T-cell (primary cell): Measurements from ENCODE around the gene SLC1A7. TPM values are rescaled to one million over a fixed set of nuclear protein-coding genes. Genes with fewer than 3 reads are reported as not detected.

Experiments used
- ATAC-seq, 4 experiments: fragments of 200-7000 bp in 3 of 4; fragments of 150-1000 bp in 1 of 4; cut with Tn5 transposase; replicated peaks in 1 of 4; 1 replicate in 3 of 4; 2 replicates in 1 of 4; pipeline ENCODE4 v1.10.0; 2021; ENCODE audit warnings: moderate library complexity in 3 of 4, mild to moderate bottlenecking in 2 of 4, moderate number of reproducible peaks in 1 of 4
- CTCF ChIA-PET, 2 donors: fragments of 300-600 bp; sonication (Branson Sonifier 250); formaldehyde crosslinking; loops; one replicate each; lab custom pipeline; 2022; ENCODE audit warnings: antibody characterized with exemption in 2 of 2; lab: Charles Lee
- POLR2A ChIA-PET, 2 donors: fragments of 300-600 bp; sonication (Branson Sonifier 250); formaldehyde crosslinking; loops; one replicate each; lab custom pipeline; 2022; ENCODE audit warnings: antibody characterized with exemption in 2 of 2; lab: Charles Lee
- DNase-seq, 35 experiments: peaks; one replicate each; pipeline versions ENCODE4 v3.0.0 to v3.0.0-alpha.2; 2013 to 2023
- H3K27ac ChIP-seq: one replicate; pipeline ENCODE4 v1.5.1; 2013; ENCODE audit warnings: low read length
- H3K27me3 ChIP-seq, 2 experiments: replicated peaks in 1 of 2; 1 replicate in 1 of 2; 2 replicates in 1 of 2; pipeline versions ENCODE4 v1.6.1 to v1.7.0; 2013; ENCODE audit warnings: low read length in 1 of 2, mixed read lengths in 1 of 2; ENCODE audit not compliant: control insufficient read depth in 2 of 2, insufficient read depth in 2 of 2; ENCODE audit errors: extremely low read depth in 1 of 2
- H3K36me3 ChIP-seq, 2 donors: 1 replicate in 1 of 2; 2 replicates in 1 of 2; pipeline versions ENCODE4 v1.6.1 to v1.7.0; 2013; ENCODE audit warnings: low read length in 1 of 2; ENCODE audit not compliant: control insufficient read depth in 2 of 2, insufficient read depth in 1 of 2; ENCODE audit errors: extremely low read depth in 1 of 2
- H3K4me1 ChIP-seq, 2 experiments: 1 replicate in 1 of 2; 2 replicates in 1 of 2; pipeline versions ENCODE4 v1.6.1 to v1.7.0; 2013; ENCODE audit warnings: low read length in 2 of 2, mixed read lengths in 1 of 2; ENCODE audit not compliant: insufficient read depth in 2 of 2, control insufficient read depth in 1 of 2; ENCODE audit errors: extremely low read depth in 1 of 2
- H3K4me3 ChIP-seq, 2 donors: 1 replicate in 1 of 2; 2 replicates in 1 of 2; pipeline versions ENCODE4 v1.5.1 to v1.7.0; 2013; ENCODE audit warnings: mild to moderate bottlenecking in 2 of 2, low read length in 1 of 2, moderate library complexity in 1 of 2; ENCODE audit not compliant: control insufficient read depth in 1 of 2; ENCODE audit errors: extremely low read depth in 1 of 2
- H3K9me3 ChIP-seq: 2 replicates; pipeline ENCODE4 v1.7.0; 2013
- H3K27ac Mint-ChIP-seq, 2 donors: one replicate each; pipeline ENCODE4 v1.8.0; 2020 to 2021; ENCODE audit warnings: mild to moderate bottlenecking in 2 of 2, mixed read lengths in 2 of 2
- H3K27me3 Mint-ChIP-seq, 2 donors: one replicate each; pipeline ENCODE4 v1.8.0; 2021 to 2022; ENCODE audit warnings: mixed read lengths in 2 of 2
- H3K36me3 Mint-ChIP-seq: one replicate; pipeline ENCODE4 v1.8.0; 2021; ENCODE audit warnings: mixed read lengths
- H3K4me1 Mint-ChIP-seq, 3 donors: one replicate each; pipeline ENCODE4 v1.8.0; 2020 to 2022; ENCODE audit warnings: mixed read lengths in 3 of 3, mild to moderate bottlenecking in 1 of 3
- H3K4me3 Mint-ChIP-seq, 3 donors: one replicate each; pipeline ENCODE4 v1.8.0; 2020 to 2022; ENCODE audit warnings: mild to moderate bottlenecking in 3 of 3, mixed read lengths in 3 of 3, moderate library complexity in 3 of 3
- H3K9me3 Mint-ChIP-seq, 3 donors: one replicate each; pipeline ENCODE4 v1.8.0; 2020 to 2022; ENCODE audit warnings: mixed read lengths in 3 of 3
- WGBS: methylation state at CpG from one replicate; pipeline ENCODE4 v1.1.5; 2013; ENCODE audit warnings: missing lambda C conversion rate; ENCODE audit not compliant: insufficient coverage; 5-methylcytosine and 5-hydroxymethylcytosine counted together
- total RNA-seq, 35 experiments: library from RNA in 6 of 35; stranded (reverse) in 6 of 35; fragments of 120-200 nt in 1 of 35; gene quantifications; one replicate each; pipeline versions ENCODE4 v1.2.1 to v1.2.4 and lab custom pipeline; 2013 to 2026

Gene SLC1A7
- total RNA-seq, 5 donors from 2014 or later (not counting 1 experiment from before 2014, with no cell fraction given) = 0.14 to 0.26 TPM; not detected in 3

GRCh38 chr1:53069265-53069662, 73.2 kb downstream of the SLC1A7 start:
- no peaks in the 10 kb centered on the region for H3K9me3 Mint-ChIP-seq
- peaks cover 0 to 14% of the 10 kb centered on the region in 2 experiments for H3K27me3 ChIP-seq
- ChIA-PET CTCF (interaction anchor here in 1 of 2 donors (0.7 kb wide), 1 partner anchor 53 kb away, joined by 4 read pairs; no protein-coding TSS in a partner anchor), POLR2A (no interaction called here)
- no peaks in the 10 kb centered on the region for H3K36me3 ChIP-seq
- peak in 2 of 35 experiments; percentile 3 for DNase-seq
- H3K4me1 ChIP-seq = no peaks in the 10 kb centered on the region
- peaks cover 8 to 16% of the 10 kb centered on the region in 2 donors for H3K27me3 Mint-ChIP-seq
- H3K4me3 Mint-ChIP-seq = no peak overlapping the region
- no peak for ATAC-seq
- WGBS = 89% methylated on average over 7 of the region's 7 CpGs
- H3K4me1 Mint-ChIP-seq = no peaks in the 10 kb centered on the region
- H3K27ac ChIP-seq = no peak overlapping the region
- no peaks in the 10 kb centered on the region for H3K9me3 ChIP-seq
- H3K36me3 Mint-ChIP-seq = no peaks in the 10 kb centered on the region
- H3K4me3 ChIP-seq = no peak overlapping the region
- no peak overlapping the region for H3K27ac Mint-ChIP-seq

GRCh38 chr1:53068314-53069099, 73.9 kb downstream of the SLC1A7 start:
- ChIA-PET POLR2A (no interaction called here), CTCF (no interaction called here)
- Mint-ChIP-seq H3K4me1 (peaks cover under 1 to 4% (median 4%) of the 10 kb centered on the region in 3 donors), H3K4me3 (no peak overlapping the region), H3K27me3 (peaks cover 14 to 23% of the 10 kb centered on the region in 2 donors), H3K27ac (no peak overlapping the region), H3K9me3 (no peaks in the 10 kb centered on the region), H3K36me3 (no peaks in the 10 kb centered on the region)
- WGBS = 87% methylated on average over 5 of the region's 7 CpGs
- Histone ChIP-seq H3K9me3 (no peaks in the 10 kb centered on the region), H3K4me1 (no peaks in the 10 kb centered on the region), H3K36me3 (no peaks in the 10 kb centered on the region), H3K4me3 (no peak overlapping the region), H3K27me3 (peaks cover 2 to 21% of the 10 kb centered on the region in 2 experiments), H3K27ac (no peak overlapping the region)
- peak in 1 of 35 experiments; percentile 7 for DNase-seq
- no peak for ATAC-seq

GRCh38 chr1:53067886-53068285, 74.6 kb downstream of the SLC1A7 start:
- POLR2A ChIA-PET = interaction anchor here (0.7 kb wide), 2 partner anchors 62 to 671 kb away, joined by 5 to 11 read pairs; no protein-coding TSS in a partner anchor
- Histone ChIP-seq H3K27ac (no peak overlapping the region), H3K27me3 (peaks cover 3 to 27% of the 10 kb centered on the region in 2 experiments), H3K4me1 (peaks cover 0 to 6% of the 10 kb centered on the region in 2 experiments), H3K9me3 (no peaks in the 10 kb centered on the region), H3K36me3 (no peaks in the 10 kb centered on the region), H3K4me3 (no peak overlapping the region)
- Mint-ChIP-seq H3K9me3 (no peaks in the 10 kb centered on the region), H3K4me1 (peaks cover 5 to 10% (median 9%) of the 10 kb centered on the region in 3 donors), H3K27me3 (peaks cover 20 to 29% of the 10 kb centered on the region in 2 donors), H3K36me3 (no peaks in the 10 kb centered on the region), H3K27ac (no peak overlapping the region), H3K4me3 (no peak overlapping the region)
- WGBS = no CpG with 5 or more reads among the region's 2 CpGs
- ATAC-seq = no peak
- CTCF ChIA-PET = no interaction called here
- no peak for DNase-seq

- H3K27me3 ChIP-seq = peaks cover 3 to 35% of the 10 kb centered on the region in 2 experiments
- H3K4me3 Mint-ChIP-seq = no peak overlapping the region
- H3K4me3 ChIP-seq = no peak overlapping the region
- peaks cover 0 to 13% of the 10 kb centered on the region in 2 experiments for H3K4me1 ChIP-seq
- no peak overlapping the region for H3K27ac Mint-ChIP-seq
- H3K36me3 ChIP-seq = no peaks in the 10 kb centered on the region
- H3K9me3 ChIP-seq = no peaks in the 10 kb centered on the region
- DNase-seq = peak in 1 of 35 experiments; percentile 9
- ATAC-seq = no peak
- no peaks in the 10 kb centered on the region for H3K9me3 Mint-ChIP-seq
- CTCF ChIA-PET = no interaction called here
- H3K27me3 Mint-ChIP-seq = peaks cover 20 to 29% of the 10 kb centered on the region in 2 donors
- H3K36me3 Mint-ChIP-seq = no peaks in the 10 kb centered on the region
- POLR2A ChIA-PET = interaction anchor here (0.7 kb wide), 2 partner anchors 63 to 671 kb away, joined by 5 to 11 read pairs; no protein-coding TSS in a partner anchor
- H3K4me1 Mint-ChIP-seq = peaks cover 5 to 12% (median 11%) of the 10 kb centered on the region in 3 donors
- no peak overlapping the region for H3K27ac ChIP-seq
- 87% methylated on average over 7 of the region's 13 CpGs for WGBS
These were observed 75.3 kb downstream of the SLC1A7 start for GRCh38 chr1:53066891-53067738.

GRCh38 chr1:53066488-53066887, 76.0 kb downstream of the SLC1A7 start:
- Histone ChIP-seq H3K4me1 (peaks cover 0 to 18% of the 10 kb centered on the region in 2 experiments), H3K36me3 (no peaks in the 10 kb centered on the region), H3K9me3 (no peaks in the 10 kb centered on the region), H3K4me3 (no peak overlapping the region), H3K27me3 (peaks cover 3 to 40% of the 10 kb centered on the region in 2 experiments), H3K27ac (no peak overlapping the region)
- 73% methylated on average over 5 of the region's 6 CpGs for WGBS
- Mint-ChIP-seq H3K36me3 (no peaks in the 10 kb centered on the region), H3K27ac (no peak overlapping the region), H3K4me3 (no peak overlapping the region), H3K4me1 (peaks cover 5 to 14% (median 11%) of the 10 kb centered on the region in 3 donors), H3K27me3 (peaks cover 20 to 31% of the 10 kb centered on the region in 2 donors), H3K9me3 (no peaks in the 10 kb centered on the region)
- POLR2A ChIA-PET = no interaction called here
- ATAC-seq (no peak), DNase-seq (no peak)
- CTCF ChIA-PET = no interaction called here

GRCh38 chr1:53065391-53065790, 77.0 kb downstream of the SLC1A7 start:
- Mint-ChIP-seq H3K9me3 (no peaks in the 10 kb centered on the region), H3K4me1 (peaks cover 5 to 19% (median 11%) of the 10 kb centered on the region in 3 donors), H3K4me3 (no peak overlapping the region), H3K27me3 (peaks cover 29 to 39% of the 10 kb centered on the region in 2 donors), H3K27ac (no peak overlapping the region), H3K36me3 (no peaks in the 10 kb centered on the region)
- Histone ChIP-seq H3K27ac (no peak overlapping the region), H3K27me3 (peaks cover 3 to 48% of the 10 kb centered on the region in 2 experiments), H3K4me1 (peaks cover 0 to 20% of the 10 kb centered on the region in 2 experiments), H3K9me3 (no peaks in the 10 kb centered on the region), H3K4me3 (no peak overlapping the region), H3K36me3 (no peaks in the 10 kb centered on the region)
- POLR2A ChIA-PET = interaction anchor here in 1 of 2 donors (0.7 kb wide), 1 partner anchor 11 kb away, joined by 10 read pairs; no protein-coding TSS in a partner anchor
- CTCF ChIA-PET = no interaction called here
- WGBS = 91% methylated on average over 5 of the region's 7 CpGs
- DNase-seq (no peak), ATAC-seq (no peak)
